ENCODE measurements around the gene PSMD1.

Gene PSMD1

GRCh38 chr2:231010201-231010730, 46.4 kb upstream of the PSMD1 start:
- Histone ChIP-seq H2AFZ (ENCODE audit: low read depth) (no peak overlapping the region), H3K9ac (no peak overlapping the region), H3K36me3 (ENCODE audit: insufficient read depth) (no peaks in the 10 kb centered on the region), H3K27me3 (ENCODE audit: insufficient read depth, low read depth) (no peaks in the 10 kb centered on the region; the same call in 1 of the 2 replicates), H4K20me1 (ENCODE audit: insufficient read depth) (no peaks in the 10 kb centered on the region), H3K4me2 (no peak overlapping the region), H3K4me1 (ENCODE audit: low read depth, poor library complexity, severe bottlenecking) (no peaks in the 10 kb centered on the region), H3K4me3 (IDR thresholded peaks at IDR 0.05; ENCODE audit: insufficient read depth, low read depth, low read length) (no peak overlapping the region), H3K27ac (no peak overlapping the region), H3K79me2 (ENCODE audit: insufficient read depth, low read depth) (no peaks in the 10 kb centered on the region)
- TF ChIP-seq CTCF (conservative IDR thresholded peaks at IDR 0.05; ENCODE audit: low read depth, low read length), result no peak

GRCh38 chr2:231011526-231011925, 45.1 kb upstream of the PSMD1 start:
- no peaks in the 10 kb centered on the region for H3K79me2 ChIP-seq (ENCODE audit: insufficient read depth, low read depth)
- no peak for TF ChIP-seq CTCF (conservative IDR thresholded peaks at IDR 0.05; ENCODE audit: low read depth, low read length)
- H3K27me3 ChIP-seq (ENCODE audit: insufficient read depth, low read depth), result no peaks in the 10 kb centered on the region; the same call in 1 of the 2 replicates
- no peaks in the 10 kb centered on the region for H3K4me1 ChIP-seq (ENCODE audit: low read depth, poor library complexity, severe bottlenecking)
- no peaks in the 10 kb centered on the region for H3K36me3 ChIP-seq (ENCODE audit: insufficient read depth)
- H3K4me3 ChIP-seq (IDR thresholded peaks at IDR 0.05; ENCODE audit: insufficient read depth, low read depth, low read length), result no peak overlapping the region
- H4K20me1 ChIP-seq (ENCODE audit: insufficient read depth), result no peaks in the 10 kb centered on the region
- no peak overlapping the region for H3K9ac ChIP-seq
- H3K4me2 ChIP-seq, result no peak overlapping the region
- no peak overlapping the region for H2AFZ ChIP-seq (ENCODE audit: low read depth)
- H3K27ac ChIP-seq, result no peak overlapping the region

- no peak overlapping the region for H3K9ac ChIP-seq
- H4K20me1 ChIP-seq (ENCODE audit: insufficient read depth), result no peaks in the 10 kb centered on the region
- no peak for TF ChIP-seq CTCF (conservative IDR thresholded peaks at IDR 0.05; ENCODE audit: low read depth, low read length)
- no peak overlapping the region for H3K4me3 ChIP-seq (IDR thresholded peaks at IDR 0.05; ENCODE audit: insufficient read depth, low read depth, low read length)
- H3K4me1 ChIP-seq (ENCODE audit: low read depth, poor library complexity, severe bottlenecking), result no peaks in the 10 kb centered on the region
- H3K79me2 ChIP-seq (ENCODE audit: insufficient read depth, low read depth), result no peaks in the 10 kb centered on the region
- H2AFZ ChIP-seq (ENCODE audit: low read depth), result no peak overlapping the region
- no peaks in the 10 kb centered on the region; the same call in 1 of the 2 replicates for H3K27me3 ChIP-seq (ENCODE audit: insufficient read depth, low read depth)
- H3K4me2 ChIP-seq, result no peak overlapping the region
- H3K36me3 ChIP-seq (ENCODE audit: insufficient read depth), result no peaks in the 10 kb centered on the region
- no peak overlapping the region for H3K27ac ChIP-seq
Measured at GRCh38 chr2:231012463-231012862, 44.2 kb upstream of the PSMD1 start.

- Histone ChIP-seq H3K9ac (no peak overlapping the region), H2AFZ (ENCODE audit: low read depth) (no peak overlapping the region), H3K36me3 (ENCODE audit: insufficient read depth) (no peaks in the 10 kb centered on the region), H4K20me1 (ENCODE audit: insufficient read depth) (no peaks in the 10 kb centered on the region), H3K4me1 (ENCODE audit: low read depth, poor library complexity, severe bottlenecking) (no peaks in the 10 kb centered on the region), H3K4me2 (no peak overlapping the region), H3K4me3 (IDR thresholded peaks at IDR 0.05; ENCODE audit: insufficient read depth, low read depth, low read length) (no peak overlapping the region), H3K79me2 (ENCODE audit: insufficient read depth, low read depth) (no peaks in the 10 kb centered on the region), H3K27me3 (ENCODE audit: insufficient read depth, low read depth) (no peaks in the 10 kb centered on the region; the same call in 1 of the 2 replicates), H3K27ac (no peak overlapping the region)
- TF ChIP-seq CTCF (conservative IDR thresholded peaks at IDR 0.05; ENCODE audit: low read depth, low read length), result no peak
Measured at GRCh38 chr2:231013820-231014219, 42.8 kb upstream of the PSMD1 start.

Measured in KMS-11 (cell line).